Ovary (tissue), 9 donors: ENCODE measurements around the gene AMZ2. TPM values are rescaled to one million over a fixed set of nuclear protein-coding genes. Genes with fewer than 3 reads are reported as not detected.
"Not testable (repeated sequence)": the region's sequence is repeated elsewhere in the genome, so short reads cannot be mapped to it uniquely, and the experiment has no call there.

Experiments
- DNase-seq, 5 donors: peaks; one replicate each; pipeline ENCODE4 v3.0.0-alpha.2; 2019 to 2020
- H3K27ac ChIP-seq, 2 donors: fragments of 200-600 bp; one replicate each; pipeline versions ENCODE4 v1.5.1 to v1.8.0; 2019 to 2022
- H3K27me3 ChIP-seq: fragments of 200-600 bp; one replicate; pipeline ENCODE4 v1.8.0; 2022
- H3K36me3 ChIP-seq: fragments of 200-600 bp; sonication (generic); one replicate; pipeline ENCODE4 v1.5.1; 2019
- H3K4me1 ChIP-seq: one replicate; pipeline ENCODE4 v1.8.1; 2013; ENCODE audit warnings: mild to moderate bottlenecking, moderate library complexity; ENCODE audit not compliant: insufficient read depth
- H3K4me3 ChIP-seq: fragments of 200-600 bp; sonication (generic); one replicate; pipeline ENCODE4 v1.5.1; 2017
- H3K9me3 ChIP-seq, 2 donors: fragments of 200-600 bp in 1 of 2; sonication (generic) in 1 of 2; one replicate each; pipeline versions ENCODE4 v1.5.1 to v1.8.1; 2013 to 2019; ENCODE audit warnings: mild to moderate bottlenecking in 1 of 2, moderate library complexity in 1 of 2
- CTCF ChIP-seq, 3 donors: fragments of 450-650 bp in 2 of 3; fragments of 200-600 bp in 1 of 3; IDR thresholded peaks; one replicate each; pipeline versions ENCODE4 v1.5.1 to v1.8.0; 2016 to 2022; ENCODE audit warnings: antibody characterized with exemption in 3 of 3, mild to moderate bottlenecking in 1 of 3
- EP300 ChIP-seq: sonication (generic); formaldehyde crosslinking; IDR thresholded peaks from one replicate; pipeline ENCODE4 v1.6.1; 2017; ENCODE audit warnings: antibody characterized with exemption
- POLR2A ChIP-seq: fragments of 450-650 bp; IDR thresholded peaks from one replicate; pipeline ENCODE4 v1.6.1; 2017; ENCODE audit warnings: antibody characterized with exemption, mild to moderate bottlenecking, moderate library complexity
- WGBS, 3 donors: extraction: QIAGEN DNeasy Blood & Tissue Kit in 1 of 3; methylation state at CpG; one replicate each; pipeline versions ENCODE4 v1.1.5 to v1.1.7; 2013 to 2017; 5-methylcytosine and 5-hydroxymethylcytosine counted together
- intact Hi-C, 4 donors: fragments of 100-400 bp; cut with DNase I; formaldehyde crosslinking; loops; one replicate each; pipeline versions ENCODE4 v1.11.0 to v1.15.1; 2022 to 2023
- polyA plus RNA-seq, 2 donors: library from polyadenylated mRNA; stranded (reverse); fragments of 200-250 nt in 1 of 2; fragments of 350-450 nt in 1 of 2; fragmentation: Illumina TruSeq in 1 of 2; extraction: RNeasy Lipid Tissue Mini Kit (QIAGEN cat#74804) in 1 of 2; gene quantifications; one replicate each; pipeline ENCODE4 v1.2.3, GENCODE V29; 2013 to 2014
- total RNA-seq, 7 donors: library from RNA; depleted of rRNA in 2 of 7; stranded (reverse); fragments of >200 nt in 2 of 7; fragmentation: NEBNext Ultra II Directional in 3 of 7; extraction: Animal tissue kit (Norgen Biotek cat#: 25700) in 3 of 7; gene quantifications; one replicate each; pipeline versions ENCODE4 v1.1.0 to v1.2.4, GENCODE V29; 2016 to 2023
- donor health status: DM: no; HTN: no; CAD: no; lungs with moderate emphysema.
- donor health status: DM: no; HTN: no; CAD: no.
- donor health status: Bipolar disorder and iron deficiency.
- donor health status: DM: yes; HTN: yes; CAD: no.
- donor health status: DM: no; HTN: no; CAD: no.
- donor health status: DM: yes; HTN: yes; CAD: no.

Gene AMZ2
- total and polyA plus RNA-seq, 9 donors: 30.4 to 131 (median 61.6) TPM

- WGBS, 3 donors: 1 to 2% (median 2%) methylated on average over 16 to 19 of the region's 19 CpGs
- peak in 3 of 5 donors; percentile 84 to 85 (median 84) for DNase-seq
- intact Hi-C loops: no loop called here
These were observed 469 bp downstream of the AMZ2 start for GRCh38 chr17:68248199-68248825.

GRCh38 chr17:68248891-68249290 lies 1.0 kb downstream of the AMZ2 start:
- intact Hi-C loops: no loop called here
- 57 to 72% (median 63%) methylated on average over 5 of the region's 5 CpGs for WGBS, 3 donors

More at GRCh38 chr17:68248199-68248825, 469 bp downstream of the AMZ2 start:
- Histone ChIP-seq H3K4me3 (peak overlapping the region; percentile 71), H3K27me3 (no peaks in the 10 kb centered on the region), H3K4me1 (peaks cover 4% of the 10 kb centered on the region), H3K9me3 (no peaks in the 10 kb centered on the region), H3K36me3 (no peaks in the 10 kb centered on the region), H3K27ac (peak overlapping the region; percentile 89 to 96)
- no peak for TF ChIP-seq CTCF (IDR thresholded peaks at IDR 0.05)
- TF ChIP-seq POLR2A: no peak
- no peak for TF ChIP-seq EP300

GRCh38 chr17:68249354-68249765 lies 1.5 kb downstream of the AMZ2 start:
- H3K27me3 ChIP-seq: no peaks in the 10 kb centered on the region
- no peak overlapping the region for H3K4me3 ChIP-seq
- no peak for DNase-seq
- 54 to 72% (median 58%) methylated on average over 7 of the region's 7 CpGs for WGBS, 3 donors
- TF ChIP-seq POLR2A (no peak), EP300 (no peak), CTCF (IDR thresholded peaks at IDR 0.05) (no peak)
- H3K4me1 ChIP-seq: peaks cover 4% of the 10 kb centered on the region
- no peak overlapping the region for H3K27ac ChIP-seq
- H3K36me3 ChIP-seq: no peaks in the 10 kb centered on the region
- no peaks in the 10 kb centered on the region for H3K9me3 ChIP-seq
- intact Hi-C loops: no loop called here

More at GRCh38 chr17:68248891-68249290, 1.0 kb downstream of the AMZ2 start:
- Histone ChIP-seq H3K4me1 (peaks cover 4% of the 10 kb centered on the region), H3K27ac (peak overlapping the region; percentile 89 to 96), H3K36me3 (no peaks in the 10 kb centered on the region), H3K9me3 (no peaks in the 10 kb centered on the region), H3K27me3 (no peaks in the 10 kb centered on the region), H3K4me3 (no peak overlapping the region)
- TF ChIP-seq CTCF (IDR thresholded peaks at IDR 0.05) (no peak), POLR2A (no peak), EP300 (no peak)
- no peak for DNase-seq

GRCh38 chr17:68253426-68253825 lies 5.6 kb downstream of the AMZ2 start:
- intact Hi-C loops, H3K36me3 ChIP-seq: not testable (repeated sequence)

GRCh38 chr17:68255151-68255550 lies 7.3 kb downstream of the AMZ2 start:
- no peaks in the 10 kb centered on the region for H3K36me3 ChIP-seq
- no peak overlapping the region for H3K4me3 ChIP-seq
- H3K9me3 ChIP-seq: no peaks in the 10 kb centered on the region
- 82 to 87% (median 86%) methylated on average over 4 of the region's 4 CpGs for WGBS, 3 donors
- TF ChIP-seq CTCF (IDR thresholded peaks at IDR 0.05): no peak
- no peak overlapping the region for H3K27ac ChIP-seq
- H3K4me1 ChIP-seq: no peaks in the 10 kb centered on the region
- DNase-seq: no peak
- intact Hi-C loops: no loop called here
- H3K27me3 ChIP-seq: no peaks in the 10 kb centered on the region

More at GRCh38 chr17:68253426-68253825, 5.6 kb downstream of the AMZ2 start:
- H3K27me3 ChIP-seq, H3K4me3 ChIP-seq, DNase-seq, H3K27ac ChIP-seq, H3K9me3 ChIP-seq, H3K4me1 ChIP-seq: not testable (repeated sequence)
- WGBS, 3 donors: 86 to 88% (median 86%) methylated on average over 7 of the region's 7 CpGs
